Lower lobe of right lung (tissue), 2 donors: Measurements from ENCODE around the gene ADAMTS17. TPM values are rescaled to one million over a fixed set of nuclear protein-coding genes. Genes with fewer than 3 reads are reported as not detected.

Experiments used
- ATAC-seq, 2 donors: fragments of 200-7000 bp; cut with Tn5 transposase; one replicate each; pipeline ENCODE4 v1.9.1; 2020 to 2022; ENCODE audit warnings: mild to moderate bottlenecking in 2 of 2, moderate library complexity in 2 of 2
- DNase-seq: peaks from one replicate; pipeline ENCODE4 v3.0.0-alpha.2; 2020
- H3K27ac ChIP-seq: fragments of 200-600 bp; one replicate; pipeline ENCODE4 v1.8.0; 2022
- H3K27me3 ChIP-seq: fragments of 200-600 bp; one replicate; pipeline ENCODE4 v1.8.0; 2022; ENCODE audit warnings: low read depth
- H3K36me3 ChIP-seq: fragments of 200-600 bp; one replicate; pipeline ENCODE4 v1.8.0; 2022; ENCODE audit warnings: mild to moderate bottlenecking
- H3K4me1 ChIP-seq: fragments of 200-600 bp; one replicate; pipeline ENCODE4 v1.8.0; 2022
- H3K4me3 ChIP-seq: fragments of 200-600 bp; one replicate; pipeline ENCODE4 v1.8.0; 2022; ENCODE audit warnings: mild to moderate bottlenecking
- H3K9me3 ChIP-seq: fragments of 200-600 bp; one replicate; pipeline ENCODE4 v1.8.0; 2022
- CTCF ChIP-seq: fragments of 200-600 bp; IDR thresholded peaks from one replicate; pipeline ENCODE4 v1.8.0; 2022; ENCODE audit warnings: antibody characterized with exemption, mild to moderate bottlenecking
- intact Hi-C: fragments of 100-400 bp; cut with DNase I; formaldehyde crosslinking; loops from one replicate; pipeline ENCODE4 v1.11.0; 2022
- total RNA-seq: library from RNA; stranded (reverse); fragmentation: NEBNext Ultra II Directional; extraction: Animal tissue kit (Norgen Biotek cat#: 25700); gene quantifications from one replicate; pipeline ENCODE4 v1.2.1, GENCODE V29; 2021
- donor health status: DM: no; HTN: yes; CAD: no; lungs with severe emphysema.

ADAMTS17 gene
- total RNA-seq, 1 donor from 2014 or later, result 3.0 TPM

GRCh38 chr15:99925661-99926461, 415.9 kb downstream of the ADAMTS17 start:
- intact Hi-C loops, result no loop called here
- no peaks in the 10 kb centered on the region for H3K27me3 ChIP-seq
- H3K36me3 ChIP-seq, result no peaks in the 10 kb centered on the region
- H3K4me3 ChIP-seq, result peak overlapping the region; percentile 53
- TF ChIP-seq CTCF, result no peak
- H3K9me3 ChIP-seq, result no peaks in the 10 kb centered on the region
- ATAC-seq (peak; percentile 86 to 87), DNase-seq (peak; percentile 80)
- peaks cover 5% of the 10 kb centered on the region for H3K4me1 ChIP-seq
- H3K27ac ChIP-seq, result peak overlapping the region; percentile 74

DNA sequence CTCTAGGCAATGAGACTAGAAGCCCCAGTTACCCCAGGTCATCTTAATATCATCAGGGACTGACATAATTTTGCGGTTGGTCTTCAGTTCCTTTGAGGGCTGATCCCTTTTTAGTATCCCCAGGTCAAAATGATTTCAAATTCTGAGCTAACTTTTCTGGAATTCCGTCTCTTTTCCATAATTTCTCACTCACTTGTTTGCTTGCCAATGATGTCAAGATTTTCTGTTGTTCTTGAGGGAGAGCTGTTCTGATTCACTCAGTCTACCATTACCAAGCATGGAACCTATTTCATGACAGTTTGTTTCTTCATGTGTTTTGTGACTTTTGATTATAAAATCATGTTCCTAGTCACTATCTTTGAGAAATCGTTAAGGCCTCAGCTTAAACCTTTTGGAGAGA, 418.1 kb downstream of the ADAMTS17 start:
- no peak for TF ChIP-seq CTCF

More for the DNA sequence above, 418.1 kb downstream of the ADAMTS17 start:
- Histone ChIP-seq H3K27me3 (no peaks in the 10 kb centered on the region), H3K4me1 (peaks cover 3% of the 10 kb centered on the region), H3K4me3 (no peak overlapping the region), H3K36me3 (no peaks in the 10 kb centered on the region), H3K27ac (no peak overlapping the region), H3K9me3 (no peaks in the 10 kb centered on the region)
- ATAC-seq, result no peak
- intact Hi-C loops, result no loop called here
- no peak for DNase-seq

Other genes with a start within 250 kb of the ADAMTS17 start
- not detected for gene CERS3, start 187.0 kb upstream of the ADAMTS17 start, total RNA-seq